Tibial nerve (tissue), 4 donors: ENCODE measurements around the gene B3GAT1. TPM values are rescaled to one million over a fixed set of nuclear protein-coding genes. Genes with fewer than 3 reads are reported as not detected.

Experiments used
- DNase-seq, 2 donors: peaks; one replicate each; pipeline ENCODE4 v3.0.0-alpha.2; 2019; ENCODE audit warnings: low spot score in 2 of 2
- H3K27ac ChIP-seq, 4 donors: fragments of 200-600 bp; sonication (generic) in 3 of 4; one replicate each; pipeline ENCODE4 v1.5.1; 2017 to 2019; ENCODE audit warnings: mild to moderate bottlenecking in 1 of 4
- H3K27me3 ChIP-seq, 2 donors: fragments of 200-600 bp; sonication (generic) in 1 of 2; one replicate each; pipeline versions ENCODE4 v1.5.1 to v1.6.0; 2017 to 2019
- H3K36me3 ChIP-seq, 3 donors: fragments of 200-600 bp; sonication (generic); one replicate each; pipeline ENCODE4 v1.5.1; 2018 to 2019
- H3K4me1 ChIP-seq, 4 donors: fragments of 200-600 bp; sonication (generic) in 3 of 4; one replicate each; pipeline ENCODE4 v1.5.1; 2017 to 2019
- H3K4me3 ChIP-seq, 4 donors: fragments of 200-600 bp; sonication (generic) in 3 of 4; one replicate each; pipeline ENCODE4 v1.5.1; 2017 to 2019; ENCODE audit warnings: mild to moderate bottlenecking in 1 of 4, moderate library complexity in 1 of 4
- H3K9me3 ChIP-seq, 4 donors: fragments of 200-600 bp; sonication (generic) in 3 of 4; one replicate each; pipeline ENCODE4 v1.5.1; 2017 to 2019
- EP300 ChIP-seq, 2 donors: sonication (generic); formaldehyde crosslinking; IDR thresholded peaks; one replicate each; pipeline ENCODE4 v1.6.1; 2017; ENCODE audit warnings: antibody characterized with exemption in 2 of 2, mild to moderate bottlenecking in 1 of 2
- POLR2A ChIP-seq, 2 donors: fragments of 450-650 bp; IDR thresholded peaks; one replicate each; pipeline ENCODE4 v1.6.1; 2017; ENCODE audit warnings: antibody characterized with exemption in 2 of 2, mild to moderate bottlenecking in 2 of 2, moderate library complexity in 2 of 2
- WGBS, 2 donors: methylation state at CpG; one replicate each; pipeline ENCODE4 v1.1.5; 2018; 5-methylcytosine and 5-hydroxymethylcytosine counted together
- total RNA-seq, 4 donors: library from RNA; depleted of rRNA; stranded (reverse); fragments of >200 nt; gene quantifications; one replicate each; pipeline ENCODE4 v1.1.0, GENCODE V29; 2016
- TF ChIP-seq, protein P1 (sequence below), 5 experiments: fragments of 200-600 bp in 3 of 5; fragments of 450-650 bp in 2 of 5; sonication (generic) in 3 of 5; IDR thresholded peaks; one replicate each; pipeline ENCODE4 v1.5.1; 2016 to 2019; ENCODE audit warnings: antibody characterized with exemption in 5 of 5, mild to moderate bottlenecking in 3 of 5, moderate library complexity in 2 of 5

The B3GAT1 gene
- total RNA-seq, 4 donors from 2014 or later, result 6.6 to 18.0 (median 9.1) TPM

DNA sequence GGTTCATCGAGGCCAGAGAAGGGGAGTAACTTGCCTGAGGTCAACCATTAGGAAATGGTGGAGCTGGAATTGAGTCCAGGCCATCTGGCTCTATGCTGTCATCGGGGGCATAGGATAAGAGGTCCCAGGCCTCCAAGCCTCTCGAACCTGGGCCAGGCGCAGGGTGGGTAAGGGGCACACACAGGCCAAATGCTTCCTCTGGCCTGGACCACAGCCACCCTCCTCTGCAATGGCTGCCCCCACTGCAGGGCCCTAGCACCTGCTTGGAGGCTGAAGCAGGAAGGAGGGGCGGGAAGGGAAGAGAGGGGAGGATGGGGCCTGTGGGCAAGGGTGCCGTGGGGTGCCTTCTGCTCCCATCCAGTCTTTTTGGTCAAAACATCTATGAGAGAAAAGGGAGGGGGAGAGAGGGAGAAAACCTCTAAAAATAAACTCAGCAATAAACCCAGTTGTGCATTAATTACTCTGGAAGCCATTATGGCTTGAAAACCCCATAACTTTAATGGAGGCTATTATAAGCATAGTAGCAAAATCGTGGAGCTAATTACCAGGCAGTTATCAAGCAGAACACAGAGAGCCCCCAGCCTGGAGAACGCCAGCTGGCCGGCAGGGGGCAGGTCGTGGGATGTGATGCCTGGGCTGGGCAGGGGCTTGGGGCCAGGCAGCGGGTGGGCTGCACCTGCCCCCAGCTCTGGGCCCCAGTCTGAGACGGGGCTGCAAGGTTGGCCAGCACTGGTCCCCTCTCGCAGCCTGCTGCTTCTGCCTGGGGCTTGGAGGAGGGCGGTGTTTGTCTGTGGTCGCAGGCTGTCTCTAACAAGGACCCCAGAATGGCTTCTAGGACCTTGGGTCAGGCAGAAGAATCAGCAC lies 21.1 kb downstream of the B3GAT1 start:
- 64 to 70% methylated on average over 14 to 15 of the region's 15 CpGs for WGBS, 2 donors
- Histone ChIP-seq H3K9me3 (no peaks in the 10 kb centered on the region), H3K36me3 (no peaks in the 10 kb centered on the region), H3K4me3 (no peak overlapping the region), H3K27ac (no peak overlapping the region), H3K27me3 (no peaks in the 10 kb centered on the region), H3K4me1 (no peaks in the 10 kb centered on the region)
- no peak for DNase-seq
- no peak for TF ChIP-seq EP300 (IDR thresholded peaks at IDR 0.05)
- TF ChIP-seq, protein P1, sequence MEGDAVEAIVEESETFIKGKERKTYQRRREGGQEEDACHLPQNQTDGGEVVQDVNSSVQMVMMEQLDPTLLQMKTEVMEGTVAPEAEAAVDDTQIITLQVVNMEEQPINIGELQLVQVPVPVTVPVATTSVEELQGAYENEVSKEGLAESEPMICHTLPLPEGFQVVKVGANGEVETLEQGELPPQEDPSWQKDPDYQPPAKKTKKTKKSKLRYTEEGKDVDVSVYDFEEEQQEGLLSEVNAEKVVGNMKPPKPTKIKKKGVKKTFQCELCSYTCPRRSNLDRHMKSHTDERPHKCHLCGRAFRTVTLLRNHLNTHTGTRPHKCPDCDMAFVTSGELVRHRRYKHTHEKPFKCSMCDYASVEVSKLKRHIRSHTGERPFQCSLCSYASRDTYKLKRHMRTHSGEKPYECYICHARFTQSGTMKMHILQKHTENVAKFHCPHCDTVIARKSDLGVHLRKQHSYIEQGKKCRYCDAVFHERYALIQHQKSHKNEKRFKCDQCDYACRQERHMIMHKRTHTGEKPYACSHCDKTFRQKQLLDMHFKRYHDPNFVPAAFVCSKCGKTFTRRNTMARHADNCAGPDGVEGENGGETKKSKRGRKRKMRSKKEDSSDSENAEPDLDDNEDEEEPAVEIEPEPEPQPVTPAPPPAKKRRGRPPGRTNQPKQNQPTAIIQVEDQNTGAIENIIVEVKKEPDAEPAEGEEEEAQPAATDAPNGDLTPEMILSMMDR (IDR thresholded peaks at IDR 0.05), result no peak
- TF ChIP-seq POLR2A (IDR thresholded peaks at IDR 0.05), result no peak

GRCh38 chr11:134389464-134390180 lies 22.4 kb downstream of the B3GAT1 start:
- TF ChIP-seq, protein P1 (IDR thresholded peaks at IDR 0.05), result no peak
- no peak for TF ChIP-seq POLR2A (IDR thresholded peaks at IDR 0.05)
- TF ChIP-seq EP300 (IDR thresholded peaks at IDR 0.05), result no peak
- Histone ChIP-seq H3K4me3 (no peak overlapping the region), H3K9me3 (no peaks in the 10 kb centered on the region), H3K4me1 (no peaks in the 10 kb centered on the region), H3K27me3 (no peaks in the 10 kb centered on the region), H3K36me3 (peaks cover 0 to under 1% (median 0%) of the 10 kb centered on the region in 3 donors), H3K27ac (no peak overlapping the region)
- no peak for DNase-seq
- WGBS, 2 donors, result 86 to 94% methylated on average over 12 to 25 of the region's 25 CpGs

- H3K9me3 ChIP-seq, result no peaks in the 10 kb centered on the region
- TF ChIP-seq, protein P1 (IDR thresholded peaks at IDR 0.05), result no peak
- no peak for TF ChIP-seq EP300 (IDR thresholded peaks at IDR 0.05)
- TF ChIP-seq POLR2A (IDR thresholded peaks at IDR 0.05), result no peak
- DNase-seq, result no peak
- WGBS, 2 donors, result 87 to 93% methylated on average over 4 of the region's 4 CpGs
- no peak overlapping the region for H3K27ac ChIP-seq
- no peak overlapping the region for H3K4me3 ChIP-seq
- no peaks in the 10 kb centered on the region for H3K4me1 ChIP-seq
- no peaks in the 10 kb centered on the region for H3K27me3 ChIP-seq
- H3K36me3 ChIP-seq, result peaks cover 0 to 11% (median 0%) of the 10 kb centered on the region in 3 donors
Observed at GRCh38 chr11:134388590-134388989, 23.5 kb downstream of the B3GAT1 start.

- no peak overlapping the region for H3K27ac ChIP-seq
- H3K9me3 ChIP-seq, result no peaks in the 10 kb centered on the region
- no peaks in the 10 kb centered on the region for H3K27me3 ChIP-seq
- WGBS, 2 donors, result 92 to 94% methylated on average over 21 of the region's 21 CpGs
- H3K4me3 ChIP-seq, result no peak overlapping the region
- H3K36me3 ChIP-seq, result peaks cover 0 to 22% (median 0%) of the 10 kb centered on the region in 3 donors
- DNase-seq, result no peak
- H3K4me1 ChIP-seq, result no peaks in the 10 kb centered on the region
- TF ChIP-seq, protein P1 (IDR thresholded peaks at IDR 0.05), result no peak
- no peak for TF ChIP-seq POLR2A (IDR thresholded peaks at IDR 0.05)
- TF ChIP-seq EP300 (IDR thresholded peaks at IDR 0.05), result no peak
Observed at GRCh38 chr11:134387501-134387900, 24.5 kb downstream of the B3GAT1 start.

DNA sequence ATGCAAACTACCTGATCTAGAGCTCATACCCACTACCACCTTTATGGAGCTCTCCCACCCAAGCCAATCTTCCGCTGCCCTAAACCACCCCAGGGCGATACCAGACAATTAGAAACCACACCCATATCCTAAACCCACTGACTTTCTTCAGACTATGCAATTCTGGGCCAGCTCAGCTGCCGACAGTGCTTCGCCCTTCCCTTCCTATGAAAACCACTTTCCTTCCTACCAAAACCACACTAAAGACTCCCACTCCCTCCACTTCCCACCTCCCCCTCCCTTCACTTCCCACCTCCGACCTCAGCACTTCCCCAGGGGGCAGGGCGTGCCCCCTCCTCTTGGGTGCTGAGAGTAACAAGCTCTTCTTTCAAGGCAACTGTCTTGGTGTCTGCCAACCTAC lies 25.1 kb downstream of the B3GAT1 start:
- no peak for DNase-seq
- H3K9me3 ChIP-seq, result no peaks in the 10 kb centered on the region
- WGBS, 2 donors, result 69 to 71% methylated on average over 6 of the region's 6 CpGs
- TF ChIP-seq POLR2A (IDR thresholded peaks at IDR 0.05) (no peak), EP300 (IDR thresholded peaks at IDR 0.05) (no peak)
- TF ChIP-seq, protein P1 (IDR thresholded peaks at IDR 0.05), result no peak
- H3K27me3 ChIP-seq, result no peaks in the 10 kb centered on the region
- H3K27ac ChIP-seq, result no peak overlapping the region
- peaks cover 0 to 27% (median 0%) of the 10 kb centered on the region in 3 donors for H3K36me3 ChIP-seq
- H3K4me3 ChIP-seq, result no peak overlapping the region
- H3K4me1 ChIP-seq, result no peaks in the 10 kb centered on the region
